Loucy (cell line): ENCODE measurements around the gene EIF2D.
A peak's percentile ranks its signal among the peaks of the same experiment; 100 is the strongest.

Experiments
- H2AFZ ChIP-seq: fragments of 200-600 bp; sonication (generic); 2 replicates; pipeline ENCODE4 v1.6.0; 2016; ENCODE audit warnings: antibody characterized with exemption, mild to moderate bottlenecking, low read length, moderate library complexity
- H3F3A ChIP-seq: fragments of 200-600 bp; 2 replicates; pipeline ENCODE4 v1.6.0; 2016; ENCODE audit warnings: antibody characterized with exemption, low read depth, mild to moderate bottlenecking
- H3K27me3 ChIP-seq: fragments of 200-600 bp; sonication (generic); 2 replicates; pipeline ENCODE4 v1.6.1; 2014; ENCODE audit warnings: low read length, mild to moderate bottlenecking; ENCODE audit not compliant: insufficient read depth, poor library complexity, severe bottlenecking
- H3K36me3 ChIP-seq: fragments of 200-600 bp; sonication (generic); 2 replicates; pipeline ENCODE4 v1.6.1; 2016; ENCODE audit warnings: low read length; ENCODE audit not compliant: insufficient read depth
- H3K4me1 ChIP-seq: fragments of 200-600 bp; sonication (generic); 2 replicates; pipeline ENCODE4 v1.5.1; 2014; ENCODE audit warnings: low read length, mild to moderate bottlenecking; ENCODE audit not compliant: insufficient read depth, poor library complexity, severe bottlenecking
- H3K4me2 ChIP-seq: fragments of 200-600 bp; sonication (generic); 2 replicates; pipeline ENCODE4 v1.6.0; 2014; ENCODE audit warnings: antibody characterized with exemption, low read length, low read depth, mild to moderate bottlenecking; ENCODE audit not compliant: poor library complexity, severe bottlenecking
- H3K4me3 ChIP-seq: fragments of 200-600 bp; sonication (generic); 2 replicates; pipeline ENCODE4 v1.5.1; 2014; ENCODE audit warnings: low read length, mild to moderate bottlenecking, mixed read lengths; ENCODE audit not compliant: poor library complexity, severe bottlenecking
- H3K79me2 ChIP-seq: fragments of 200-600 bp; sonication (generic); 2 replicates; pipeline ENCODE4 v1.6.1; 2014; ENCODE audit warnings: low read length; ENCODE audit not compliant: insufficient read depth
- H3K9ac ChIP-seq: fragments of 200-600 bp; sonication (generic); 2 replicates; pipeline ENCODE4 v1.6.0; 2014; ENCODE audit warnings: mild to moderate bottlenecking, low read depth, low read length, moderate library complexity; ENCODE audit not compliant: poor library complexity, severe bottlenecking
- H3K9me2 ChIP-seq: fragments of 200-600 bp; sonication (generic); replicated peaks from 2 replicates; pipeline ENCODE4 v1.6.1; 2016; ENCODE audit warnings: low read depth, low read length, mixed read lengths
- H3K9me3 ChIP-seq: fragments of 200-600 bp; sonication (generic); 2 replicates; pipeline ENCODE4 v1.6.1; 2014; ENCODE audit warnings: mild to moderate bottlenecking, antibody characterized with exemption, low read length, low read depth; ENCODE audit not compliant: insufficient read depth
- H4K20me1 ChIP-seq: fragments of 200-600 bp; sonication (generic); 2 replicates; pipeline ENCODE4 v1.6.0; 2014; ENCODE audit warnings: antibody characterized with exemption, low read length, mild to moderate bottlenecking; ENCODE audit not compliant: insufficient read depth, poor library complexity, severe bottlenecking
- CTCF ChIP-seq: fragments of 200-600 bp; sonication (generic); conservative IDR thresholded peaks from 2 replicates; pipeline ENCODE4 v1.5.1; 2014; ENCODE audit warnings: mild to moderate bottlenecking, antibody characterized with exemption, low read length
- EZH2phosphoT487 ChIP-seq: fragments of 200-600 bp; IDR thresholded peaks from 2 replicates; pipeline ENCODE4 v1.6.1; 2018; ENCODE audit warnings: antibody characterized with exemption, mild to moderate bottlenecking, moderate library complexity, borderline replicate concordance

Gene EIF2D

GRCh38 chr1:206563367-206564207 is 48.7 kb downstream of the EIF2D start:
- peak overlapping the region; percentile 89 for H3K4me2 ChIP-seq
- peaks cover 56% of the 10 kb centered on the region for H4K20me1 ChIP-seq
- H3K9me2 ChIP-seq: no peaks in the 10 kb centered on the region
- no peak overlapping the region for H2AFZ ChIP-seq
- TF ChIP-seq EZH2phosphoT487 (no peak), CTCF (no peak)
- peaks cover 94% of the 10 kb centered on the region for H3K79me2 ChIP-seq
- H3K27me3 ChIP-seq: no peaks in the 10 kb centered on the region
- H3K9me3 ChIP-seq: no peaks in the 10 kb centered on the region
- peak overlapping the region; percentile 65 for H3K9ac ChIP-seq
- peak overlapping the region; percentile 67 for H3K4me3 ChIP-seq
- H3K36me3 ChIP-seq: peaks cover 22% of the 10 kb centered on the region; the same call in 1 of the 2 replicates
- H3K4me1 ChIP-seq: peaks cover 91% of the 10 kb centered on the region
- H3F3A ChIP-seq: peaks cover 4% of the 10 kb centered on the region; the same call in 1 of the 2 replicates

GRCh38 chr1:206560007-206560716 is 52.1 kb downstream of the EIF2D start:
- Histone ChIP-seq H3F3A (peaks cover 4% of the 10 kb centered on the region; the same call in 1 of the 2 replicates), H3K27me3 (peaks cover 5% of the 10 kb centered on the region), H4K20me1 (peaks cover 23% of the 10 kb centered on the region), H3K9me3 (no peaks in the 10 kb centered on the region), H2AFZ (no peak overlapping the region), H3K4me1 (peaks cover 80% of the 10 kb centered on the region), H3K4me2 (peak overlapping the region; percentile 92), H3K4me3 (peak overlapping the region; percentile 98), H3K9me2 (no peaks in the 10 kb centered on the region), H3K36me3 (peaks cover 4% of the 10 kb centered on the region; the same call in 1 of the 2 replicates), H3K79me2 (peaks cover 74% of the 10 kb centered on the region), H3K9ac (peak overlapping the region; percentile 99)
- no peak for TF ChIP-seq EZH2phosphoT487
- no peak for TF ChIP-seq CTCF

GRCh38 chr1:206559672-206559995 is 52.6 kb downstream of the EIF2D start:
- Histone ChIP-seq H3K9me3 (no peaks in the 10 kb centered on the region), H3K4me1 (peaks cover 80% of the 10 kb centered on the region), H3K36me3 (peaks cover 3% of the 10 kb centered on the region; the same call in 1 of the 2 replicates), H3K9ac (peak overlapping the region; percentile 99), H2AFZ (no peak overlapping the region), H3K27me3 (peaks cover 5% of the 10 kb centered on the region), H3K79me2 (peaks cover 69% of the 10 kb centered on the region), H4K20me1 (peaks cover 17% of the 10 kb centered on the region), H3K9me2 (no peaks in the 10 kb centered on the region), H3K4me3 (peak overlapping the region; percentile 98), H3F3A (peaks cover 4% of the 10 kb centered on the region; the same call in 1 of the 2 replicates), H3K4me2 (peak overlapping the region; percentile 92)
- TF ChIP-seq CTCF (no peak), EZH2phosphoT487 (no peak)
